Measurements from ENCODE around the gene ZDHHC3.

DNA sequence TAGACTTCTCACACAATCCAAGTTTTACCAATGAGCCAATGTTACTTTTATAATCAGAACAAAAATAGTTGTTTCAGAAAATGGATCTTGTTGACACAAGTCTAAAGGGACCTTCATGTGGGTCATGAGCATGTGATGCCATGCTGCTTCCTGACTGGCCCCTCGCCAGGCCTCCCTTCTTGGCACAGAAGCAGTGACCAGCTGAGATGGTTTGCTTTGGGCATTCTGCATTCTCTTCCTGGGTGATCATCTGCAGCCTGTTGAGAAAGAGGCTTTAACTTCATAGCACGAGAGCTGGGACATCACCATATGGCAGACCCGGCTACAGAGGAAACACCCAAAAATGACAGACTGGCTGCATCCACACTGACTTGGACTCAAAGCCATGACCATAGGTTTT lies 55.9 kb downstream of the ZDHHC3 start:
- TF ChIP-seq, protein P1, sequence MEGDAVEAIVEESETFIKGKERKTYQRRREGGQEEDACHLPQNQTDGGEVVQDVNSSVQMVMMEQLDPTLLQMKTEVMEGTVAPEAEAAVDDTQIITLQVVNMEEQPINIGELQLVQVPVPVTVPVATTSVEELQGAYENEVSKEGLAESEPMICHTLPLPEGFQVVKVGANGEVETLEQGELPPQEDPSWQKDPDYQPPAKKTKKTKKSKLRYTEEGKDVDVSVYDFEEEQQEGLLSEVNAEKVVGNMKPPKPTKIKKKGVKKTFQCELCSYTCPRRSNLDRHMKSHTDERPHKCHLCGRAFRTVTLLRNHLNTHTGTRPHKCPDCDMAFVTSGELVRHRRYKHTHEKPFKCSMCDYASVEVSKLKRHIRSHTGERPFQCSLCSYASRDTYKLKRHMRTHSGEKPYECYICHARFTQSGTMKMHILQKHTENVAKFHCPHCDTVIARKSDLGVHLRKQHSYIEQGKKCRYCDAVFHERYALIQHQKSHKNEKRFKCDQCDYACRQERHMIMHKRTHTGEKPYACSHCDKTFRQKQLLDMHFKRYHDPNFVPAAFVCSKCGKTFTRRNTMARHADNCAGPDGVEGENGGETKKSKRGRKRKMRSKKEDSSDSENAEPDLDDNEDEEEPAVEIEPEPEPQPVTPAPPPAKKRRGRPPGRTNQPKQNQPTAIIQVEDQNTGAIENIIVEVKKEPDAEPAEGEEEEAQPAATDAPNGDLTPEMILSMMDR (conservative IDR thresholded peaks at IDR 0.05 in 1 of 2, IDR thresholded peaks at IDR 0.05 in 1 of 2; ENCODE audit: extremely low read depth in 1 of 2, insufficient read depth in 1 of 2, low read depth in 1 of 2, low read length in 2 of 2): no peak
- no peak for TF ChIP-seq EZH2 (IDR thresholded peaks at IDR 0.05; ENCODE audit: borderline replicate concordance, low read length)
